Natural killer cell treated with Interleukin-12 subunit alpha and Interleukin-12 subunit beta and Interleukin-15 and Interleukin-18, amount 100 ng/mL, for 72 hours (primary cell): ENCODE measurements around the gene IL20. TPM values are rescaled to one million over a fixed set of nuclear protein-coding genes. Genes with fewer than 3 reads are reported as not detected.

ENCODE experiments used
- total RNA-seq, 2 donors: library from RNA; stranded (reverse); gene quantifications; one replicate each; pipeline ENCODE4 v1.2.3, GENCODE V29; 2022

Gene IL20
- total RNA-seq, 2 donors from 2014 or later, result not detected

Other genes with a start within 250 kb of the IL20 start
- 1 to 10 TPM; 5.6 to 8.8 TPM for gene DYRK3, start 230.1 kb upstream of the IL20 start, total RNA-seq
- gene MAPKAPK2, start 180.7 kb upstream of the IL20 start, total RNA-seq, result 100 to 1,000 TPM; 104 to 115 TPM
- gene IL19, start 94.8 kb upstream of the IL20 start, total RNA-seq, result not detected
- under 1 TPM in 1 of 2 donors, not detected in 1; 0.95 TPM for gene IL10, start 93.1 kb upstream of the IL20 start, total RNA-seq
- not detected for gene IL24, start 31.8 kb downstream of the IL20 start, total RNA-seq
- gene FCMR, start 56.3 kb downstream of the IL20 start, total RNA-seq, result 1 to 10 TPM; 4.1 to 6.8 TPM
- under 1 TPM in 1 of 2 donors, not detected in 1; 0.08 TPM for gene PIGR, start 80.8 kb downstream of the IL20 start, total RNA-seq
- gene FCAMR, start 104.8 kb downstream of the IL20 start, total RNA-seq, result not detected
- not detected for gene C1orf116, start 167.1 kb downstream of the IL20 start, total RNA-seq
- 10 to 100 TPM in 1 of 2 donors, 1 to 10 TPM in 1; 8.1 to 10.5 TPM for gene YOD1, start 185.6 kb downstream of the IL20 start, total RNA-seq
- 1 to 10 TPM; 1.3 to 2.7 TPM for gene PFKFB2, start 187.7 kb downstream of the IL20 start, total RNA-seq
- under 1 TPM in 1 of 2 donors, not detected in 1; 0.38 TPM for gene C4BPB, start 223.2 kb downstream of the IL20 start, total RNA-seq
- gene C4BPA, start 238.6 kb downstream of the IL20 start, total RNA-seq, result not detected